SK-N-SH (cell line): ENCODE data around the gene HES1.

Source experiments
- POLR2AphosphoS5 ChIP-seq: IDR thresholded peaks from 2 replicates; pipeline ENCODE4 v1.6.1; 2012; ENCODE audit warnings: low read depth, low read length
- RFX5 ChIP-seq: IDR thresholded peaks from 2 replicates; pipeline ENCODE4 v1.6.1; 2012; ENCODE audit warnings: mild to moderate bottlenecking, improper control_type of control experiment, low read length
- TF ChIP-seq, protein P1 (sequence below): fragments of 150-350 bp; IDR thresholded peaks from 2 replicates; pipeline ENCODE4 v1.6.1; 2017; ENCODE audit warnings: antibody characterized with exemption, low read length, low read depth, borderline replicate concordance

DNA sequence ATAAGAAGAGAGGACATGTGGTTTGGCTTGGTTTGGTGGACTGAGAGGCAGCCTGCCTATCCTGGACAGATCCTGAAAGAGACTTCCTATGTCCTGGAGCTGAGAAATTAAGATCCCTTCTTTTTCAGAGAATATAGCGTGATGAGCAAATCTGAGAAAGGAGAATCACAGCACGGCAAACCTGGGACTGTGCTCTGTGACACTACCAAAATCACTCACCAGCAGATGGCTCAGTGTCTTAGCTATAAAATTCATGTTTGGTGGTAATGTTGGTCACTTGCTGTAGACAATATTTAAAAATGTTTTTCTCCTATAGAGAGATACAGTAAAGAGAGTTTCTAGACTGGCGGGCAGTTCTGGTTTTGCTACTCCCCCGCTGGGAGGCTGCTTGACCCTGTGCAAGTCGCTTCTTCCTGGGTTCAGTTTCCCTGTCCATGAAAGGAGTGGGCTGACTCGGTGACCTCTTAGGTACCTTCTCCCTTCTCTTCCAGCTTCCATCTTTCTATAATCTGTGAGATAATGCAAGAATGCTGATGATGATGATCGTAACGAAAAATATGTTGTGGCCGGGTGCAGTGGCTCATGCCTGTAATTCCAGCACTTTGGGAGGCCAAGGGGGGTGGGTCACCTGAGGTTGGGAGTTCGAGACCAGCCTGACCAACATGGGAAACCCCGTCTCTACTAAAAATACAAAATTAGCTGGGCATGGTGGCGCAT, 7.6 kb upstream of the HES1 start:
- TF ChIP-seq POLR2AphosphoS5, result no peak
- no peak for TF ChIP-seq RFX5
- TF ChIP-seq, protein P1, sequence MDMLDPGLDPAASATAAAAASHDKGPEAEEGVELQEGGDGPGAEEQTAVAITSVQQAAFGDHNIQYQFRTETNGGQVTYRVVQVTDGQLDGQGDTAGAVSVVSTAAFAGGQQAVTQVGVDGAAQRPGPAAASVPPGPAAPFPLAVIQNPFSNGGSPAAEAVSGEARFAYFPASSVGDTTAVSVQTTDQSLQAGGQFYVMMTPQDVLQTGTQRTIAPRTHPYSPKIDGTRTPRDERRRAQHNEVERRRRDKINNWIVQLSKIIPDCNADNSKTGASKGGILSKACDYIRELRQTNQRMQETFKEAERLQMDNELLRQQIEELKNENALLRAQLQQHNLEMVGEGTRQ, result no peak
